ENCODE results near the gene ELF3.
"Not testable (repeated sequence)": the region's sequence is repeated elsewhere in the genome, so short reads cannot be mapped to it uniquely, and the experiment has no call there.

ELF3 gene

DNA sequence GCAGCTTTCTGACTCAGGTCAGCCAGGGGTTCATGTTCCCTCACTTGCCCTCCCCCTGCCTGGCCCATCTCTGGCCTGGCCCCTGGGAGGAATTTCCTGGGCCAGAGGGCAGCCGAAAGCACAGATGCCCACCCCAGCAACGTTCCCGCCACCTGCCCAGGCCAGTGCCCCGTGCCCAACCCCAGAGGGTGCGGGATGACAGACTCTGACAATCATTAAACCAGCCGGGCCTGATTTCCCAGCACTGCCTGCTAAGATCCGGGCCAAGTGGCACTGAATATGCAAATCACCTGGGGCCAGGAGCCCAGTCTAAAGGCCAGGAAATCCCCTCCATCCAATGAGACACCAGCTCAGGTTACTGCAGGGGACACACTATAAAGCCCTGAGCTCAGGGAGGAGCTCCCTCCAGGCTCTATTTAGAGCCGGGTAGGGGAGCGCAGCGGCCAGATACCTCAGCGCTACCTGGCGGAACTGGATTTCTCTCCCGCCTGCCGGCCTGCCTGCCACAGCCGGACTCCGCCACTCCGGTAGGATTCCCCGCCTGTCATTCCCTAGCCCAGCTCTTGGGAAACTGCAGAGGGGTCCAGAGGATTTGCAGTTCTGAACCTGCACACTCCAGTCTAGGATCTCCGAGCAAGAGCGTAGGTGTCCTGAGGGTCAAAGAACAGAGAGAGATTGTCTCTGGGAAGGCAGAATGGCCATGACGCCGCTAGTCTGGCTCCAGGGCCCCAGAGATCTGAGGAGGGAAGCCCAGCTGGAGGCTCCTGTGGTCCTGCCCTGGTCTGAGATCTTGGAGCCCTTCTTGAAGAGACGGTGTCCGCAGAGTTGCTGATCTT is at the start of gene ELF3:
Gene ELF3, plus strand, starts transcription at position 408 of the 836 bp plus-strand sequence. CDS start 550 bp downstream, outside the sequence.
- Histone ChIP-seq H3K27me3 (ENCODE audit: control insufficient read depth, insufficient read depth, low read length) (no peaks in the 10 kb centered on the region), H3K27ac (ENCODE audit: low read depth, low read length) (no peak within 1 kb of the TSS), H3K9ac (ENCODE audit: low read length) (peak within 1 kb of the TSS; percentile 90), H3K4me1 (ENCODE audit: control insufficient read depth, insufficient read depth, low read length) (no peaks in the 10 kb centered on the region), H3K36me3 (ENCODE audit: control insufficient read depth, insufficient read depth, low read length) (peaks cover 13% of the 10 kb centered on the region), H3K4me3 (ENCODE audit: low read length) (peak within 1 kb of the TSS; percentile 58)

- not testable (repeated sequence) for H3K9ac ChIP-seq (ENCODE audit: low read length); H3K27ac ChIP-seq (ENCODE audit: low read depth, low read length); H3K4me3 ChIP-seq (ENCODE audit: low read length); H3K27me3 ChIP-seq (ENCODE audit: control insufficient read depth, insufficient read depth, low read length); H3K4me1 ChIP-seq (ENCODE audit: control insufficient read depth, insufficient read depth, low read length)
- peaks cover 29% of the 10 kb centered on the region for H3K36me3 ChIP-seq (ENCODE audit: control insufficient read depth, insufficient read depth, low read length)
Measured at GRCh38 chr1:201962382-201962781, 48.0 kb upstream of the ELF3 start.

DNA sequence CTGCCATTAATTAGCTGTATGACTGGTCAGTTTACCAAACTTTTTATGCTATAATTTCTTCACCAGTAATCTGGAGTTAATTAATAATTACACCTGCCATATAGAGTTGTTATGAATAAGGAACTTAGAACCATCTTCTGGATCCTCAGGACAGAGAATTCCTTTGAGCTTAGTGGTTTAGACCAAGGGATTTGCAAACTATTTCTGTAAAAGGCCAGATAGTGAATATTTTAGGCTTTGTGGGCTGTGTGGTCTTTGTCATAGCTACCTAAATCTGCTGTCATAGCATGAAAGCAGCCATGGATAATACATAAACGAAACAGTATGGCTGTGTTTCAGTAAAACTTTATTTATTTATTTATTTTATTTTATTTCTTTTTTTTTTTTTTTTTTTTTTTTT is 46.1 kb upstream of the ELF3 start:
- H3K9ac ChIP-seq (ENCODE audit: low read length) = no peak overlapping the region
- H3K27me3 ChIP-seq (ENCODE audit: control insufficient read depth, insufficient read depth, low read length) = no peaks in the 10 kb centered on the region
- no peak overlapping the region for H3K27ac ChIP-seq (ENCODE audit: low read depth, low read length)
- no peak overlapping the region for H3K4me3 ChIP-seq (ENCODE audit: low read length)
- peaks cover 23% of the 10 kb centered on the region for H3K36me3 ChIP-seq (ENCODE audit: control insufficient read depth, insufficient read depth, low read length)
- H3K4me1 ChIP-seq (ENCODE audit: control insufficient read depth, insufficient read depth, low read length) = no peaks in the 10 kb centered on the region

DNA sequence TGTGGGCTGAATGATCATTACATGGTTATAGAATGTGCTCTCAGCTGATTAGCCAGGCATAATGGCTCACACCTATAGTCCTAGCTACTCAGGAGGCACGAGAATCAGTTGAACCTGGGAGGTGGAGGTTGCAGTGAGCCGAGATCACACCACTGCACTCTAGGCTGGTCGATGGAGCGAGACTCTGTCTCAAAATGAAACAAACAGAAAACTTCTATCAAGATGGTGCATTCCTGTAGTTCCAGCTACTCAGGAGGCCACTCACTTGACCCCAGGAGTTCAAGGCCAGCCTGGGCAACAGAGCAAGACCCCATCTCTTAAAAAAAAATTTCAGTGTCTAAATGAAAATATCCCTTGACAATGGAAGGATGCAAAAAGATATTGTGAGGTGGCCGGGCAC is 44.2 kb upstream of the ELF3 start:
- Histone ChIP-seq H3K27ac (ENCODE audit: low read depth, low read length) (no peak overlapping the region), H3K4me1 (ENCODE audit: control insufficient read depth, insufficient read depth, low read length) (no peaks in the 10 kb centered on the region), H3K36me3 (ENCODE audit: control insufficient read depth, insufficient read depth, low read length) (peaks cover 33% of the 10 kb centered on the region), H3K4me3 (ENCODE audit: low read length) (no peak overlapping the region), H3K27me3 (ENCODE audit: control insufficient read depth, insufficient read depth, low read length) (no peaks in the 10 kb centered on the region), H3K9ac (ENCODE audit: low read length) (no peak overlapping the region)

GRCh38 chr1:201968202-201968925 is 42.0 kb upstream of the ELF3 start:
- Histone ChIP-seq H3K36me3 (ENCODE audit: control insufficient read depth, insufficient read depth, low read length) (peaks cover 24% of the 10 kb centered on the region), H3K4me3 (ENCODE audit: low read length) (no peak overlapping the region)

DNA sequence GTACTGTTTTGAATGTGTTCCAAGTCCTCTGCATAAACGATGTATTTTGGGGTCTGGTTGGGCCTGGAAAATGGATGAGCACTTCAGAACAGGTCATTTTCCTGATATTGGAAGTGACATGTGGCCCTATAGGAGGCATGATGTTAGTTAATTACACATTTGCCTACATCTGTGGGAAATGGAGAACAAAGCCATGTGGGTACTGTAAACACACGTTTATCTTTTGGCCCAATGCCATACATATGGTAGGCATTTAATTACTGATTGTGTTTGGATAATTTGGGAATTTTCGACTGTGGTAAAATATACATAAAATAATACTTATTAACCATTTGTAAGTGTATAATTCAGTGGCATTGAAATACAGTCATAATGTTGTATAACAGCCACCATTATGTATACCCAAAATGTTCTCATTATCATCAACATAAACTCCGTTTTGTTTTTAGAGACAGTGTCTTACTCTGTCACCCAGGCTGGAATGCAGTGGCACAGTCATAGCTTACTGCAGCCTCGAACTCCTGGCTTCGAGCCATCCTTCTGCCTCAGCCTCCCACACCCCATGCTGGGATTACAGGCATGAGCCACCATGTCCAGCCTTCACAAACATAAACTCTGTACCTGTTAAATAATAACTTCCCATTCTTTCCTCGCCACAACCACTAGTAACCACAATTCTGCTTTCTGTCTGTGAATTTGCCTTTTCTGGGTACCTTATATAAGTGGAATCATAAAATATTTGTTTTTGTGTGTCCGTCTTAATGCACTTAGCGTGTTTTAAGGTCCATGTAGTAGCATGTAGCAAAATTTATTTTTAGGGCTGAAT is 39.8 kb upstream of the ELF3 start:
- H3K4me1 ChIP-seq (ENCODE audit: control insufficient read depth, insufficient read depth, low read length) = no peaks in the 10 kb centered on the region
- no peak overlapping the region for H3K9ac ChIP-seq (ENCODE audit: low read length)
- no peak overlapping the region for H3K27ac ChIP-seq (ENCODE audit: low read depth, low read length)
- no peaks in the 10 kb centered on the region for H3K27me3 ChIP-seq (ENCODE audit: control insufficient read depth, insufficient read depth, low read length)
- H3K4me3 ChIP-seq (ENCODE audit: low read length) = no peak overlapping the region
- H3K36me3 ChIP-seq (ENCODE audit: control insufficient read depth, insufficient read depth, low read length) = peaks cover 19% of the 10 kb centered on the region

More at GRCh38 chr1:201968202-201968925, 42.0 kb upstream of the ELF3 start:
- Histone ChIP-seq H3K4me1 (ENCODE audit: control insufficient read depth, insufficient read depth, low read length) (no peaks in the 10 kb centered on the region), H3K9ac (ENCODE audit: low read length) (no peak overlapping the region), H3K27ac (ENCODE audit: low read depth, low read length) (no peak overlapping the region), H3K27me3 (ENCODE audit: control insufficient read depth, insufficient read depth, low read length) (no peaks in the 10 kb centered on the region)

- no peaks in the 10 kb centered on the region for H3K36me3 ChIP-seq (ENCODE audit: control insufficient read depth, insufficient read depth, low read length)
- H3K4me1 ChIP-seq (ENCODE audit: control insufficient read depth, insufficient read depth, low read length) = no peaks in the 10 kb centered on the region
- H3K4me3 ChIP-seq (ENCODE audit: low read length) = peak overlapping the region; percentile 62
- H3K27me3 ChIP-seq (ENCODE audit: control insufficient read depth, insufficient read depth, low read length) = no peaks in the 10 kb centered on the region
- peak overlapping the region; percentile 33 for H3K27ac ChIP-seq (ENCODE audit: low read depth, low read length)
- peak overlapping the region; percentile 4 for H3K9ac ChIP-seq (ENCODE audit: low read length)
Measured at GRCh38 chr1:201982082-201982622, 28.2 kb upstream of the ELF3 start.

DNA sequence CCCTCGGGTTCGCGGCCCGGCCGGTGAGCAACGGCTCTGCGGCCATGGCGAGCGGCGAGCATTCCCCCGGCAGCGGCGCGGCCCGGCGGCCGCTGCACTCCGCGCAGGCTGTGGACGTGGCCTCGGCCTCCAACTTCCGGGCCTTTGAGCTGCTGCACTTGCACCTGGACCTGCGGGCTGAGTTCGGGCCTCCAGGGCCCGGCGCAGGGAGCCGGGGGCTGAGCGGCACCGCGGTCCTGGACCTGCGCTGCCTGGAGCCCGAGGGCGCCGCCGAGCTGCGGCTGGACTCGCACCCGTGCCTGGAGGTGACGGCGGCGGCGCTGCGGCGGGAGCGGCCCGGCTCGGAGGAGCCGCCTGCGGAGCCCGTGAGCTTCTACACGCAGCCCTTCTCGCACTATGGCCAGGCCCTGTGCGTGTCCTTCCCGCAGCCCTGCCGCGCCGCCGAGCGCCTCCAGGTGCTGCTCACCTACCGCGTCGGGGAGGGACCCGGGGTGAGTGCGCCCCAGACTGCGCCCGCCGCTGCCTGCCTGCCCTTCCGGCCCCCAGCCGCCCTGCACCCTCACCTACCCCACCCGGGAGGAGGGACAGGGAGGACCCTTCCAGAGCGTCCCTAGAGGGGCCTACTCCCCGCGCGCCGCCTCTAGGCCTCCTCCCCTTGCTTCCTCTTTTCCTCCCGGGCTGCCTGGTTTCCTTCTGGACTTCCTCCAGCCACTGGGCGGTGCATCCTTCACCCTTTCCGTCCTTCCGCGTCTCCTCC is 27.6 kb upstream of the ELF3 start, which contains the start of gene RNPEP:
Gene RNPEP, plus strand, starts transcription at position 26 of the 757 bp plus-strand sequence. Its CDS starts 19 bp downstream, at position 45.
- Histone ChIP-seq H3K4me3 (ENCODE audit: low read length) (peak within 1 kb of the TSS; percentile 62), H3K4me1 (ENCODE audit: control insufficient read depth, insufficient read depth, low read length) (no peaks in the 10 kb centered on the region), H3K36me3 (ENCODE audit: control insufficient read depth, insufficient read depth, low read length) (no peaks in the 10 kb centered on the region), H3K9ac (ENCODE audit: low read length) (peak within 1 kb of the TSS; percentile 83), H3K27ac (ENCODE audit: low read depth, low read length) (peak within 1 kb of the TSS; percentile 85), H3K27me3 (ENCODE audit: control insufficient read depth, insufficient read depth, low read length) (no peaks in the 10 kb centered on the region)

- Histone ChIP-seq H3K36me3 (ENCODE audit: control insufficient read depth, insufficient read depth, low read length) (peaks cover under 1% of the 10 kb centered on the region), H3K9ac (ENCODE audit: low read length) (peak overlapping the region; percentile 83), H3K4me3 (ENCODE audit: low read length) (peak overlapping the region; percentile 62), H3K27me3 (ENCODE audit: control insufficient read depth, insufficient read depth, low read length) (no peaks in the 10 kb centered on the region), H3K4me1 (ENCODE audit: control insufficient read depth, insufficient read depth, low read length) (no peaks in the 10 kb centered on the region), H3K27ac (ENCODE audit: low read depth, low read length) (peak overlapping the region; percentile 85)
Measured at GRCh38 chr1:201983380-201983805, 27.0 kb upstream of the ELF3 start.

DNA sequence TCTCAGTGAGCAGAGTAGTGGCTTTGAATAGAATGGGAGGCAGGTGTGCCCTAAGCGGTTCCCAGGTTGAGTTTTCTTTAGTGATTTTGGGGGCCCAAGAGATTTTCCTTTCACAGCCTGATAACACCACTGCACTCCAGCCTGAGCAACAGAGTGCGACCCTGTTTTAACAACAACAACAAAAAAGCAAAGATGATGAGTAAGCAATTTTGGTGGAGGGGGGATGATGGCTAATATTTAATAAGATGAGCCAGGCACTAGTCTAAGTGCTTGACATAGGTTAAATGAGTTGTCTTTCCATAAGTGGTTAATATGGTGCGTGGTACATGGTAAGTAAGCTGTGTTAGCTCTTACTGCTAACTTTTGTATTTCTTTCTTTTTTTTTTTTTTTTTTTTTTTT is 25.9 kb upstream of the ELF3 start:
- no peaks in the 10 kb centered on the region for H3K27me3 ChIP-seq (ENCODE audit: control insufficient read depth, insufficient read depth, low read length)

DNA sequence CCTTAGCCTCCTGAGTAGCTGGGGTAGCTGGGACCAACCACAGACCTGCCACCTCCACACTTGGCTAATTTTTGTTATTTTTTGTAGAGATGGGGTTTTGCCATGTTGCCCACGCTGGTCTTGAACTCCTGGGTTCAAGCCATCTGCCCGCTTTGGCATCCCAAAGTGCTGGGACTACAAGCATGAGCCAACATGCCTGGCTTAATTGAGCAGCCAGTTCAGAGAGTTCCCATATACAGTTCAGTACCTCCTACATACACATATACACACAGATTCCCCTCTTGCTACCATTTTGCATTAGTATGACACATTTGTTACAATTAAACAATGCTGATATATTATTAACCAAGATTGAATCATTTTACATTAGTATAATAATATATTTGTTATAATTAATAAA is 25.0 kb upstream of the ELF3 start:
- no peaks in the 10 kb centered on the region for H3K27me3 ChIP-seq (ENCODE audit: control insufficient read depth, insufficient read depth, low read length)
- H3K4me1 ChIP-seq (ENCODE audit: control insufficient read depth, insufficient read depth, low read length) = no peaks in the 10 kb centered on the region
- no peak overlapping the region for H3K4me3 ChIP-seq (ENCODE audit: low read length)
- H3K27ac ChIP-seq (ENCODE audit: low read depth, low read length) = no peak overlapping the region
- H3K9ac ChIP-seq (ENCODE audit: low read length) = no peak overlapping the region
- peaks cover 2% of the 10 kb centered on the region for H3K36me3 ChIP-seq (ENCODE audit: control insufficient read depth, insufficient read depth, low read length)

More for the DNA sequence above, 25.9 kb upstream of the ELF3 start:
- no peak overlapping the region for H3K4me3 ChIP-seq (ENCODE audit: low read length)
- H3K36me3 ChIP-seq (ENCODE audit: control insufficient read depth, insufficient read depth, low read length) = peaks cover 2% of the 10 kb centered on the region
- no peak overlapping the region for H3K27ac ChIP-seq (ENCODE audit: low read depth, low read length)
- no peaks in the 10 kb centered on the region for H3K4me1 ChIP-seq (ENCODE audit: control insufficient read depth, insufficient read depth, low read length)
- no peak overlapping the region for H3K9ac ChIP-seq (ENCODE audit: low read length)

All from rectal smooth muscle tissue (tissue), 1 donor.